GM23338 (cell line): ENCODE measurements around the gene LRRC8E. TPM values are rescaled to one million over a fixed set of nuclear protein-coding genes. Genes with fewer than 3 reads are reported as not detected.
A peak's percentile ranks its signal among the peaks of the same experiment; 100 is the strongest.

ENCODE experiments used
- ATAC-seq: fragments of 200-7000 bp; cut with Tn5 transposase; 3 replicates; pipeline ENCODE4 v1.9.1; 2020
- DNase-seq: peaks from one replicate; pipeline ENCODE4 v3.0.0-alpha.2; 2015; ENCODE audit warnings: low spot score
- H2AFZ ChIP-seq: fragments of 200-600 bp; sonication (generic); 2 replicates; pipeline ENCODE4 v1.8.0; 2016; ENCODE audit warnings: antibody characterized with exemption, mild to moderate bottlenecking, moderate library complexity
- H3F3A ChIP-seq: fragments of 200-600 bp; sonication (generic); replicated peaks from 2 replicates; pipeline ENCODE4 v1.8.0; 2017; ENCODE audit warnings: antibody characterized with exemption, mixed run types, low read depth
- H3K27ac ChIP-seq: fragments of 200-600 bp; sonication (generic); 2 replicates; pipeline ENCODE4 v1.6.1; 2016; ENCODE audit warnings: low read depth
- H3K27me3 ChIP-seq: fragments of 200-600 bp; sonication (generic); 2 replicates; pipeline ENCODE4 v1.8.0; 2016; ENCODE audit warnings: mild to moderate bottlenecking, mixed run types, moderate library complexity; ENCODE audit not compliant: insufficient read depth
- H3K36me3 ChIP-seq: fragments of 200-600 bp; sonication (generic); 2 replicates; pipeline ENCODE4 v1.8.0; 2016; ENCODE audit warnings: mild to moderate bottlenecking; ENCODE audit not compliant: insufficient read depth
- H3K4me1 ChIP-seq: fragments of 200-600 bp; sonication (generic); 2 replicates; pipeline ENCODE4 v1.8.0; 2016; ENCODE audit warnings: mild to moderate bottlenecking, moderate library complexity; ENCODE audit not compliant: insufficient read depth
- H3K4me2 ChIP-seq: fragments of 200-600 bp; sonication (generic); 2 replicates; pipeline ENCODE4 v1.7.1; 2017; ENCODE audit warnings: mixed run types
- H3K4me3 ChIP-seq: fragments of 200-600 bp; sonication (generic); 2 replicates; pipeline ENCODE4 v1.6.1; 2016; ENCODE audit warnings: mixed run types
- H3K79me2 ChIP-seq: fragments of 200-600 bp; sonication (generic); replicated peaks from 2 replicates; pipeline ENCODE4 v1.8.0; 2017; ENCODE audit warnings: mild to moderate bottlenecking; ENCODE audit not compliant: insufficient read depth
- H3K9me2 ChIP-seq: fragments of 200-600 bp; sonication (generic); 2 replicates; pipeline ENCODE4 v1.8.0; 2017; ENCODE audit not compliant: insufficient read depth
- H4K20me1 ChIP-seq: fragments of 200-600 bp; sonication (generic); replicated peaks from 2 replicates; pipeline ENCODE4 v1.8.0; 2017; ENCODE audit warnings: mild to moderate bottlenecking; ENCODE audit not compliant: insufficient read depth
- H3K27ac Mint-ChIP-seq: 2 replicates; pipeline ENCODE4 v1.8.0; 2020; ENCODE audit warnings: inconsistent platforms, mild to moderate bottlenecking, moderate library complexity, mixed read lengths
- H3K27me3 Mint-ChIP-seq: 3 replicates; pipeline ENCODE4 v1.8.0; 2022; ENCODE audit warnings: low read depth, mild to moderate bottlenecking, moderate library complexity, mixed read lengths, inconsistent platforms; ENCODE audit not compliant: insufficient read depth, poor library complexity
- H3K36me3 Mint-ChIP-seq: 3 replicates; pipeline ENCODE4 v1.8.0; 2021; ENCODE audit warnings: low read depth, mild to moderate bottlenecking, inconsistent platforms, moderate library complexity, mixed read lengths
- H3K4me1 Mint-ChIP-seq: 3 replicates; pipeline ENCODE4 v1.8.0; 2020; ENCODE audit warnings: mild to moderate bottlenecking, inconsistent platforms, mixed read lengths
- H3K4me3 Mint-ChIP-seq: 3 replicates; pipeline ENCODE4 v1.8.0; 2021; ENCODE audit warnings: moderate library complexity, mild to moderate bottlenecking, inconsistent platforms, mixed read lengths
- H3K9me3 Mint-ChIP-seq: 3 replicates; pipeline ENCODE4 v1.8.0; 2020; ENCODE audit warnings: moderate library complexity, mild to moderate bottlenecking, inconsistent platforms, mixed read lengths
- EZH2phosphoT487 ChIP-seq: fragments of 200-600 bp; sonication (generic); IDR thresholded peaks from one replicate; pipeline ENCODE4 v1.8.1; 2018; ENCODE audit warnings: antibody characterized with exemption; ENCODE audit not compliant: unreplicated experiment
- JUNB ChIP-seq: IDR thresholded peaks from one replicate; pipeline ENCODE4 v1.6.1; 2016; ENCODE audit warnings: antibody characterized with exemption; ENCODE audit not compliant: unreplicated experiment
- NANOG ChIP-seq: IDR thresholded peaks from 2 replicates; pipeline ENCODE4 v1.6.1; 2016; ENCODE audit warnings: antibody characterized with exemption, borderline replicate concordance
- POLR2AphosphoS5 ChIP-seq: IDR thresholded peaks from 2 replicates; pipeline ENCODE4 v1.6.1; 2016; ENCODE audit warnings: antibody characterized with exemption, low read depth
- STAT1 ChIP-seq: IDR thresholded peaks from one replicate; pipeline ENCODE4 v1.6.1; 2016; ENCODE audit warnings: antibody characterized with exemption; ENCODE audit not compliant: unreplicated experiment
- polyA plus RNA-seq: library from polyadenylated mRNA; unstranded; fragments of >200 nt; fragmentation: Nextera tagmentation; extraction: Ambion mirVana; gene quantifications from 2 replicates; pipeline ENCODE4 v1.2.1, GENCODE V29; 2016
- total RNA-seq: library from RNA; depleted of rRNA; stranded (reverse); fragments of >200 nt; shearing (Covaris generic); gene quantifications from 2 replicates; pipeline ENCODE4 v1.2.3, GENCODE V29; 2014
- TF ChIP-seq, protein P1 (sequence below): fragments of 250-450 bp; sonication (Bioruptor Pico); IDR thresholded peaks from 2 replicates; pipeline ENCODE4 v1.5.0; 2020; ENCODE audit warnings: mild to moderate bottlenecking, moderate library complexity
- TF ChIP-seq, protein P2 (sequence below): IDR thresholded peaks from 2 replicates; pipeline ENCODE4 v1.6.1; 2016; ENCODE audit warnings: antibody characterized with exemption
- TF ChIP-seq, protein P3 (sequence below), 2 experiments: fragments of 200-600 bp in 1 of 2; sonication (generic) in 1 of 2; conservative IDR thresholded peaks; 2 replicates each; pipeline versions ENCODE4 v1.5.1 to v1.6.1; 2016 to 2017; ENCODE audit warnings: antibody characterized with exemption in 2 of 2, low read depth in 2 of 2, mild to moderate bottlenecking in 2 of 2, moderate library complexity in 1 of 2
- TF ChIP-seq, protein P4 (sequence below): IDR thresholded peaks from one replicate; pipeline ENCODE4 v1.6.1; 2018; ENCODE audit warnings: antibody characterized with exemption; ENCODE audit not compliant: unreplicated experiment

Gene LRRC8E
- total and polyA plus RNA-seq, 2 experiments from 2014 or later, result 0.29 to 4.8 TPM

DNA sequence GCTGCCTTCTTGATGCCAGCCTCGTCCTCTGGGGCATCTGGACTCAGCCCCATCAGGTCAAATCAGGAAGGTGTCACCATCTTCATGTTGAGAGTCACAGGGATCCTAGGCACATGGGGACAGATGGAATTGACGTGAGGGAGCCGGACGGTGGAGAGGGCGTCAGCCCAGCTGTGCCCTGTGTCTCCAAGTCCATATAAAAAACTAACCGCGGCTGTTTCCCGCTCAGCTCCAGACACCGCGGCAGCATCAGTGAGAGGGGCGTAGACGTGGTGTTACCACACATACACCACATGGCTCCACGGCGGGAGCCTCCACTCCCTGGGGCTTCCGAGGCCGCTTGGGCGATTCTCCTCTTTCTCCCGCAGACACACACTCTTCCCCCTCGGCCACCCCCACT is 8.5 kb upstream of the LRRC8E start:
- no peak overlapping the region for H3K4me3 Mint-ChIP-seq
- Histone ChIP-seq H3K27ac (no peak overlapping the region), H3K4me2 (no peak overlapping the region), H3K36me3 (no peaks in the 10 kb centered on the region), H3K79me2 (no peaks in the 10 kb centered on the region), H4K20me1 (no peaks in the 10 kb centered on the region; the same call in 1 of the 2 replicates), H3F3A (0 out of 2 replicates have a peak, but pooled peaks cover 3% of the 10 kb centered on the region), H3K4me3 (no peak overlapping the region), H2AFZ (no peak overlapping the region), H3K27me3 (no peaks in the 10 kb centered on the region), H3K9me2 (no peaks in the 10 kb centered on the region), H3K4me1 (peaks cover 1% of the 10 kb centered on the region; the same call in 1 of the 2 replicates)
- H3K36me3 Mint-ChIP-seq, result no peaks in the 10 kb centered on the region
- TF ChIP-seq JUNB, result no peak
- no peaks in the 10 kb centered on the region; the same call in 2 of the 3 replicates for H3K4me1 Mint-ChIP-seq
- no peaks in the 10 kb centered on the region for H3K9me3 Mint-ChIP-seq
- DNase-seq (no peak), ATAC-seq (peak; percentile 45; the same call in 2 of the 3 replicates)
- peaks cover 6% of the 10 kb centered on the region for H3K27me3 Mint-ChIP-seq
- H3K27ac Mint-ChIP-seq, result no peak overlapping the region

DNA sequence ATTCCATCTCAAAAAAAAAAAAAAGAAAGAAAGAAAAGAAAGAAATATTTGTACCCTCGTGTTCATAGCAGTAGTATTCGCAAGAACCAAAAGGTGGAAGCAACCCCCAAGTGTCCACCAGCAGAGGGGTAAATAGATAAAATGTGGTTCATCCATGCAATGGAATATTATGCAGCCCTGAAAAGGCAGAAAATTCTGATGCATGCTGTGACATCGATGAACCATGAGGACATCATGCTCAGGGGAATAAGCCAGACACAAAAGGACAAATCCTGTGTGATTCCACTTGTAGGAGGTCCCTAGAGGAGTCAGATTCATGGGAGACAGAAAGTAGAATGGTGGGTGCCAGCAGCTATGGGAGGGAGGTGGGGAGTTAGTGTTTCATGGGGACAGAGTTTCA is 6.4 kb upstream of the LRRC8E start:
- Histone ChIP-seq H3K27ac (no peak overlapping the region), H3K79me2 (no peaks in the 10 kb centered on the region), H3F3A (0 out of 2 replicates have a peak, but pooled peaks cover 3% of the 10 kb centered on the region), H3K4me3 (no peak overlapping the region), H3K36me3 (no peaks in the 10 kb centered on the region), H3K9me2 (no peaks in the 10 kb centered on the region), H4K20me1 (no peaks in the 10 kb centered on the region; the same call in 1 of the 2 replicates), H3K4me2 (no peak overlapping the region), H3K27me3 (no peaks in the 10 kb centered on the region), H3K4me1 (no peaks in the 10 kb centered on the region; the same call in 1 of the 2 replicates), H2AFZ (no peak overlapping the region)
- Mint-ChIP-seq H3K27me3 (peaks cover 10% of the 10 kb centered on the region), H3K36me3 (no peaks in the 10 kb centered on the region), H3K27ac (no peak overlapping the region), H3K4me1 (no peaks in the 10 kb centered on the region), H3K4me3 (no peak overlapping the region; the same call in 2 of the 3 replicates), H3K9me3 (no peaks in the 10 kb centered on the region)
- no peak for DNase-seq
- no peak for ATAC-seq
- TF ChIP-seq, protein P1, sequence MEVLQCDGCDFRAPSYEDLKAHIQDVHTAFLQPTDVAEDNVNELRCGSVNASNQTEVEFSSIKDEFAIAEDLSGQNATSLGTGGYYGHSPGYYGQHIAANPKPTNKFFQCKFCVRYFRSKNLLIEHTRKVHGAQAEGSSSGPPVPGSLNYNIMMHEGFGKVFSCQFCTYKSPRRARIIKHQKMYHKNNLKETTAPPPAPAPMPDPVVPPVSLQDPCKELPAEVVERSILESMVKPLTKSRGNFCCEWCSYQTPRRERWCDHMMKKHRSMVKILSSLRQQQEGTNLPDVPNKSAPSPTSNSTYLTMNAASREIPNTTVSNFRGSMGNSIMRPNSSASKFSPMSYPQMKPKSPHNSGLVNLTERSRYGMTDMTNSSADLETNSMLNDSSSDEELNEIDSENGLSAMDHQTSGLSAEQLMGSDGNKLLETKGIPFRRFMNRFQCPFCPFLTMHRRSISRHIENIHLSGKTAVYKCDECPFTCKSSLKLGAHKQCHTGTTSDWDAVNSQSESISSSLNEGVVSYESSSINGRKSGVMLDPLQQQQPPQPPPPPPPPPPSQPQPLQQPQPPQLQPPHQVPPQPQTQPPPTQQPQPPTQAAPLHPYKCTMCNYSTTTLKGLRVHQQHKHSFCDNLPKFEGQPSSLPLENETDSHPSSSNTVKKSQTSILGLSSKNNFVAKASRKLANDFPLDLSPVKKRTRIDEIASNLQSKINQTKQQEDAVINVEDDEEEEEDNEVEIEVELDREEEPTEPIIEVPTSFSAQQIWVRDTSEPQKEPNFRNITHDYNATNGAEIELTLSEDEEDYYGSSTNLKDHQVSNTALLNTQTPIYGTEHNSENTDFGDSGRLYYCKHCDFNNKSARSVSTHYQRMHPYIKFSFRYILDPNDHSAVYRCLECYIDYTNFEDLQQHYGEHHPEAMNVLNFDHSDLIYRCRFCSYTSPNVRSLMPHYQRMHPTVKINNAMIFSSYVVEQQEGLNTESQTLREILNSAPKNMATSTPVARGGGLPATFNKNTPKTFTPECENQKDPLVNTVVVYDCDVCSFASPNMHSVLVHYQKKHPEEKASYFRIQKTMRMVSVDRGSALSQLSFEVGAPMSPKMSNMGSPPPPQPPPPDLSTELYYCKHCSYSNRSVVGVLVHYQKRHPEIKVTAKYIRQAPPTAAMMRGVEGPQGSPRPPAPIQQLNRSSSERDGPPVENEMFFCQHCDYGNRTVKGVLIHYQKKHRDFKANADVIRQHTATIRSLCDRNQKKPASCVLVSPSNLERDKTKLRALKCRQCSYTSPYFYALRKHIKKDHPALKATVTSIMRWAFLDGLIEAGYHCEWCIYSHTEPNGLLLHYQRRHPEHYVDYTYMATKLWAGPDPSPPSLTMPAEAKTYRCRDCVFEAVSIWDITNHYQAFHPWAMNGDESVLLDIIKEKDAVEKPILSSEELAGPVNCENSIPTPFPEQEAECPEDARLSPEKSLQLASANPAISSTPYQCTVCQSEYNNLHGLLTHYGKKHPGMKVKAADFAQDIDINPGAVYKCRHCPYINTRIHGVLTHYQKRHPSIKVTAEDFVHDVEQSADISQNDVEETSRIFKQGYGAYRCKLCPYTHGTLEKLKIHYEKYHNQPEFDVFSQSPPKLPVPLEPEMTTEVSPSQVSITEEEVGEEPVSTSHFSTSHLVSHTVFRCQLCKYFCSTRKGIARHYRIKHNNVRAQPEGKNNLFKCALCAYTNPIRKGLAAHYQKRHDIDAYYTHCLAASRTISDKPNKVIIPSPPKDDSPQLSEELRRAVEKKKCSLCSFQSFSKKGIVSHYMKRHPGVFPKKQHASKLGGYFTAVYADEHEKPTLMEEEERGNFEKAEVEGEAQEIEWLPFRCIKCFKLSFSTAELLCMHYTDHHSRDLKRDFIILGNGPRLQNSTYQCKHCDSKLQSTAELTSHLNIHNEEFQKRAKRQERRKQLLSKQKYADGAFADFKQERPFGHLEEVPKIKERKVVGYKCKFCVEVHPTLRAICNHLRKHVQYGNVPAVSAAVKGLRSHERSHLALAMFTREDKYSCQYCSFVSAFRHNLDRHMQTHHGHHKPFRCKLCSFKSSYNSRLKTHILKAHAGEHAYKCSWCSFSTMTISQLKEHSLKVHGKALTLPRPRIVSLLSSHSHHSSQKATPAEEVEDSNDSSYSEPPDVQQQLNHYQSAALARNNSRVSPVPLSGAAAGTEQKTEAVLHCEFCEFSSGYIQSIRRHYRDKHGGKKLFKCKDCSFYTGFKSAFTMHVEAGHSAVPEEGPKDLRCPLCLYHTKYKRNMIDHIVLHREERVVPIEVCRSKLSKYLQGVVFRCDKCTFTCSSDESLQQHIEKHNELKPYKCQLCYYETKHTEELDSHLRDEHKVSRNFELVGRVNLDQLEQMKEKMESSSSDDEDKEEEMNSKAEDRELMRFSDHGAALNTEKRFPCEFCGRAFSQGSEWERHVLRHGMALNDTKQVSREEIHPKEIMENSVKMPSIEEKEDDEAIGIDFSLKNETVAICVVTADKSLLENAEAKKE (CRISPR knock-in tag), result no peak
- TF ChIP-seq POLR2AphosphoS5 (no peak), NANOG (no peak), EZH2phosphoT487 (no peak), STAT1 (no peak)
- TF ChIP-seq, protein P2, sequence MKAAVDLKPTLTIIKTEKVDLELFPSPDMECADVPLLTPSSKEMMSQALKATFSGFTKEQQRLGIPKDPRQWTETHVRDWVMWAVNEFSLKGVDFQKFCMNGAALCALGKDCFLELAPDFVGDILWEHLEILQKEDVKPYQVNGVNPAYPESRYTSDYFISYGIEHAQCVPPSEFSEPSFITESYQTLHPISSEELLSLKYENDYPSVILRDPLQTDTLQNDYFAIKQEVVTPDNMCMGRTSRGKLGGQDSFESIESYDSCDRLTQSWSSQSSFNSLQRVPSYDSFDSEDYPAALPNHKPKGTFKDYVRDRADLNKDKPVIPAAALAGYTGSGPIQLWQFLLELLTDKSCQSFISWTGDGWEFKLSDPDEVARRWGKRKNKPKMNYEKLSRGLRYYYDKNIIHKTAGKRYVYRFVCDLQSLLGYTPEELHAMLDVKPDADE, result no peak
- TF ChIP-seq, protein P3, sequence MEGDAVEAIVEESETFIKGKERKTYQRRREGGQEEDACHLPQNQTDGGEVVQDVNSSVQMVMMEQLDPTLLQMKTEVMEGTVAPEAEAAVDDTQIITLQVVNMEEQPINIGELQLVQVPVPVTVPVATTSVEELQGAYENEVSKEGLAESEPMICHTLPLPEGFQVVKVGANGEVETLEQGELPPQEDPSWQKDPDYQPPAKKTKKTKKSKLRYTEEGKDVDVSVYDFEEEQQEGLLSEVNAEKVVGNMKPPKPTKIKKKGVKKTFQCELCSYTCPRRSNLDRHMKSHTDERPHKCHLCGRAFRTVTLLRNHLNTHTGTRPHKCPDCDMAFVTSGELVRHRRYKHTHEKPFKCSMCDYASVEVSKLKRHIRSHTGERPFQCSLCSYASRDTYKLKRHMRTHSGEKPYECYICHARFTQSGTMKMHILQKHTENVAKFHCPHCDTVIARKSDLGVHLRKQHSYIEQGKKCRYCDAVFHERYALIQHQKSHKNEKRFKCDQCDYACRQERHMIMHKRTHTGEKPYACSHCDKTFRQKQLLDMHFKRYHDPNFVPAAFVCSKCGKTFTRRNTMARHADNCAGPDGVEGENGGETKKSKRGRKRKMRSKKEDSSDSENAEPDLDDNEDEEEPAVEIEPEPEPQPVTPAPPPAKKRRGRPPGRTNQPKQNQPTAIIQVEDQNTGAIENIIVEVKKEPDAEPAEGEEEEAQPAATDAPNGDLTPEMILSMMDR (conservative IDR thresholded peaks at IDR 0.05; ENCODE audit: low read depth in 2 of 2), result no peak
- TF ChIP-seq, protein P4, sequence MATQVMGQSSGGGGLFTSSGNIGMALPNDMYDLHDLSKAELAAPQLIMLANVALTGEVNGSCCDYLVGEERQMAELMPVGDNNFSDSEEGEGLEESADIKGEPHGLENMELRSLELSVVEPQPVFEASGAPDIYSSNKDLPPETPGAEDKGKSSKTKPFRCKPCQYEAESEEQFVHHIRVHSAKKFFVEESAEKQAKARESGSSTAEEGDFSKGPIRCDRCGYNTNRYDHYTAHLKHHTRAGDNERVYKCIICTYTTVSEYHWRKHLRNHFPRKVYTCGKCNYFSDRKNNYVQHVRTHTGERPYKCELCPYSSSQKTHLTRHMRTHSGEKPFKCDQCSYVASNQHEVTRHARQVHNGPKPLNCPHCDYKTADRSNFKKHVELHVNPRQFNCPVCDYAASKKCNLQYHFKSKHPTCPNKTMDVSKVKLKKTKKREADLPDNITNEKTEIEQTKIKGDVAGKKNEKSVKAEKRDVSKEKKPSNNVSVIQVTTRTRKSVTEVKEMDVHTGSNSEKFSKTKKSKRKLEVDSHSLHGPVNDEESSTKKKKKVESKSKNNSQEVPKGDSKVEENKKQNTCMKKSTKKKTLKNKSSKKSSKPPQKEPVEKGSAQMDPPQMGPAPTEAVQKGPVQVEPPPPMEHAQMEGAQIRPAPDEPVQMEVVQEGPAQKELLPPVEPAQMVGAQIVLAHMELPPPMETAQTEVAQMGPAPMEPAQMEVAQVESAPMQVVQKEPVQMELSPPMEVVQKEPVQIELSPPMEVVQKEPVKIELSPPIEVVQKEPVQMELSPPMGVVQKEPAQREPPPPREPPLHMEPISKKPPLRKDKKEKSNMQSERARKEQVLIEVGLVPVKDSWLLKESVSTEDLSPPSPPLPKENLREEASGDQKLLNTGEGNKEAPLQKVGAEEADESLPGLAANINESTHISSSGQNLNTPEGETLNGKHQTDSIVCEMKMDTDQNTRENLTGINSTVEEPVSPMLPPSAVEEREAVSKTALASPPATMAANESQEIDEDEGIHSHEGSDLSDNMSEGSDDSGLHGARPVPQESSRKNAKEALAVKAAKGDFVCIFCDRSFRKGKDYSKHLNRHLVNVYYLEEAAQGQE, result no peak
